GM12878 (cell line): ENCODE measurements around the gene PHF2. TPM values are rescaled to one million over a fixed set of nuclear protein-coding genes. Genes with fewer than 3 reads are reported as not detected.

Experiments used
- ASH2L ChIP-seq: fragments of 300-600, 200-600 bp; sonication (generic); IDR thresholded peaks from 2 replicates; pipeline ENCODE4 v1.6.1; 2017; ENCODE audit warnings: low read depth, mild to moderate bottlenecking, borderline replicate concordance
- BRCA1 ChIP-seq: IDR thresholded peaks from 2 replicates; pipeline ENCODE4 v1.6.1; 2011; ENCODE audit warnings: low read depth, low read length, improper control_type of control experiment
- EZH2 ChIP-seq: IDR thresholded peaks from 2 replicates; pipeline ENCODE4 v1.6.1; 2012; ENCODE audit warnings: low read depth, mild to moderate bottlenecking, control low read depth, inconsistent platforms, low read length, borderline replicate concordance; ENCODE audit not compliant: control insufficient read depth
- HDAC2 ChIP-seq: fragments of 200-600 bp; sonication (generic); IDR thresholded peaks from 2 replicates; pipeline ENCODE4 v1.6.1; 2017
- IKZF2 ChIP-seq, 2 experiments: fragments of 450-650 bp; IDR thresholded peaks; 2 replicates each; pipeline ENCODE4 v1.6.1; 2017; ENCODE audit warnings: mild to moderate bottlenecking in 2 of 2, moderate library complexity in 2 of 2
- KAT2A ChIP-seq: conservative IDR thresholded peaks from 2 replicates; pipeline ENCODE4 v1.6.1; 2011; ENCODE audit warnings: low read depth, low read length; ENCODE audit not compliant: control insufficient read depth
- PML ChIP-seq: IDR thresholded peaks from 2 replicates; pipeline ENCODE4 v1.6.1; 2012; ENCODE audit warnings: low read length, inconsistent platforms
- SUZ12 ChIP-seq: fragments of 200-600 bp; sonication (generic); IDR thresholded peaks from one replicate; pipeline ENCODE4 v1.6.1; 2018; ENCODE audit warnings: antibody characterized with exemption, mild to moderate bottlenecking; ENCODE audit not compliant: unreplicated experiment
- TAF1 ChIP-seq: IDR thresholded peaks from 2 replicates; pipeline ENCODE4 v1.6.1; 2011; ENCODE audit warnings: mild to moderate bottlenecking, low read depth, low read length, borderline replicate concordance
- TCF7 ChIP-seq: IDR thresholded peaks from 2 replicates; pipeline ENCODE4 v1.6.1; 2014; ENCODE audit warnings: antibody characterized with exemption, borderline replicate concordance
- polyA plus RNA-seq, 11 experiments: library from polyadenylated mRNA; depleted of rRNA in 4 of 11; unstranded in 6 of 11; stranded (reverse) in 5 of 11; fragments of >200 nt; fragmentation: Nextera tagmentation in 4 of 11; fragmentation: Illumina TruSeq in 1 of 11; extraction: Ambion mirVana in 4 of 11; extraction: Trizol in 1 of 11; gene quantifications; 1 replicate in 1 of 11; 2 replicates in 10 of 11; pipeline versions ENCODE4 v1.2.1 to v1.2.3, GENCODE V29; 2011 to 2016; ENCODE audit warnings: inconsistent platforms in 2 of 11, missing spikeins in 2 of 11, low read depth in 1 of 11
- total RNA-seq, 4 experiments: library from RNA; depleted of rRNA in 3 of 4; stranded (reverse); fragments of >200 nt in 3 of 4; fragmentation: Illumina TruSeq in 1 of 4; extraction: Trizol in 1 of 4; gene quantifications; 2 replicates each; pipeline versions ENCODE4 v1.2.1 to v1.2.3, GENCODE V29; 2013 to 2021
- TF ChIP-seq, protein P1 (sequence below): fragments of 450-650 bp; IDR thresholded peaks from 2 replicates; pipeline ENCODE4 v1.6.1; 2018; ENCODE audit warnings: borderline replicate concordance, mild to moderate bottlenecking; ENCODE audit not compliant: partially characterized antibody
- TF ChIP-seq, protein P2 (sequence below): fragments of 450-650 bp; IDR thresholded peaks from 2 replicates; pipeline ENCODE4 v1.6.1; 2017; ENCODE audit warnings: mild to moderate bottlenecking

Gene PHF2
- total and polyA plus RNA-seq, 10 of the 15 experiments (the other 5 are each of a cell fraction or from before 2014, with no cell fraction given): 0.34 to 13.3 (median 5.5) TPM

DNA sequence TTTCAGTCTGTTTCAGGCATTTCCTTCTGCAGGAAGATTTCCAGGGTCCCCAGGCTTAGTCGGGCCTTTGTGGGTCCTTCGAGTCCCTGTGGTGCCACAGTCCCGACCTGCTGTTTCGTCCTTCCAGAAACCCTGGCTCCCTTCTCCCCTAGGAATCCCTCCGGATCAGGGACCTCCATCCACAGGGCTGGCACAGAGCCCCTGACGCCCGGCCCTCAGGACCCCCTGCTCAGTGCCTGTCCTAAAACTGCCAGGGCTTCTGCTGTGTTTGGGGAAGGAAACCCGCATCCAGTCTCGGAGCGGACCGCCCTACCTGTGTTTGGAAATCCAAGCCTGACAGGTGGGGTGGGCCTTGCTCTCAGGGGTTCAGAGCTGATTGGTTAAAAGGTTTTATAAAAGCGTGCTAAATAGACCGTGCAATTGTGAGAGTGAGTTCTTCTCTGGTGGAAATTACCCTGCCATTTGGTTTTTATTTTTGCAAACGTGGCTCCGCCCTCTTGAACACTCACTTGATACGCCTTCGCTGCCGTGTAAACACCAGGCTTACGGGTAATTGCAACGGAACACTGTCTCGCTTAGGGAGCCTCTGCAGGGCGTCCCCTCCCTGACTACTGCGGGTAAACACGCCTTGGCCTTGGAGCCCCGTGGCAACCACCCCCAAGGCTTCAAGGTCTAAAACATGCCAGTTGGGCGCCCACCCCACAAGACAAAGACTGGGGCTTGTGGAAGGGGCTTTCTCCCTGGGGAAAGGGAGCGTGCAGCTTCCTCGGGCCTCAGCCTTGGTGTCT lies 121.2 kb downstream of the PHF2 start (continued):
- TF ChIP-seq, protein P1, sequence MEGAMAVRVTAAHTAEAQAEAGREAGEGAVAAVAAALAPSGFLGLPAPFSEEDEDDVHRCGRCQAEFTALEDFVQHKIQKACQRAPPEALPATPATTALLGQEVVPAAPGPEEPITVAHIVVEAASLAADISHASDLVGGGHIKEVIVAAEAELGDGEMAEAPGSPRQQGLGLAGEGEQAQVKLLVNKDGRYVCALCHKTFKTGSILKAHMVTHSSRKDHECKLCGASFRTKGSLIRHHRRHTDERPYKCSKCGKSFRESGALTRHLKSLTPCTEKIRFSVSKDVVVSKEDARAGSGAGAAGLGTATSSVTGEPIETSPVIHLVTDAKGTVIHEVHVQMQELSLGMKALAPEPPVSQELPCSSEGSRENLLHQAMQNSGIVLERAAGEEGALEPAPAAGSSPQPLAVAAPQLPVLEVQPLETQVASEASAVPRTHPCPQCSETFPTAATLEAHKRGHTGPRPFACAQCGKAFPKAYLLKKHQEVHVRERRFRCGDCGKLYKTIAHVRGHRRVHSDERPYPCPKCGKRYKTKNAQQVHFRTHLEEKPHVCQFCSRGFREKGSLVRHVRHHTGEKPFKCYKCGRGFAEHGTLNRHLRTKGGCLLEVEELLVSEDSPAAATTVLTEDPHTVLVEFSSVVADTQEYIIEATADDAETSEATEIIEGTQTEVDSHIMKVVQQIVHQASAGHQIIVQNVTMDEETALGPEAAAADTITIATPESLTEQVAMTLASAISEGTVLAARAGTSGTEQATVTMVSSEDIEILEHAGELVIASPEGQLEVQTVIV: no peak
- TF ChIP-seq BRCA1 (no peak), HDAC2 (no peak), TAF1 (no peak), KAT2A (no peak), IKZF2 (IDR thresholded peaks at IDR 0.05) (no peak), EZH2 (no peak), TCF7 (no peak), ASH2L (no peak), SUZ12 (no peak), PML (no peak)
- TF ChIP-seq, protein P2, sequence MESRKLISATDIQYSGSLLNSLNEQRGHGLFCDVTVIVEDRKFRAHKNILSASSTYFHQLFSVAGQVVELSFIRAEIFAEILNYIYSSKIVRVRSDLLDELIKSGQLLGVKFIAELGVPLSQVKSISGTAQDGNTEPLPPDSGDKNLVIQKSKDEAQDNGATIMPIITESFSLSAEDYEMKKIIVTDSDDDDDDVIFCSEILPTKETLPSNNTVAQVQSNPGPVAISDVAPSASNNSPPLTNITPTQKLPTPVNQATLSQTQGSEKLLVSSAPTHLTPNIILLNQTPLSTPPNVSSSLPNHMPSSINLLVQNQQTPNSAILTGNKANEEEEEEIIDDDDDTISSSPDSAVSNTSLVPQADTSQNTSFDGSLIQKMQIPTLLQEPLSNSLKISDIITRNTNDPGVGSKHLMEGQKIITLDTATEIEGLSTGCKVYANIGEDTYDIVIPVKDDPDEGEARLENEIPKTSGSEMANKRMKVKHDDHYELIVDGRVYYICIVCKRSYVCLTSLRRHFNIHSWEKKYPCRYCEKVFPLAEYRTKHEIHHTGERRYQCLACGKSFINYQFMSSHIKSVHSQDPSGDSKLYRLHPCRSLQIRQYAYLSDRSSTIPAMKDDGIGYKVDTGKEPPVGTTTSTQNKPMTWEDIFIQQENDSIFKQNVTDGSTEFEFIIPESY: no peak
